Fibroblast of lung (primary cell): ENCODE measurements around the gene TNNT1. TPM values are rescaled to one million over a fixed set of nuclear protein-coding genes. Genes with fewer than 3 reads are reported as not detected.
"Not testable (repeated sequence)": the region's sequence is repeated elsewhere in the genome, so short reads cannot be mapped to it uniquely, and the experiment has no call there.

Experiments
- DNase-seq, 2 donors: peaks; one replicate each; pipeline versions ENCODE4 v3.0.0 to v3.0.0-alpha.2; 2010; ENCODE audit warnings: low read depth in 2 of 2
- H2AFZ ChIP-seq: 2 replicates; pipeline ENCODE4 v1.5.1; 2012; ENCODE audit warnings: low read length, control low read depth, inconsistent platforms
- H3K27ac ChIP-seq: 2 replicates; pipeline ENCODE4 v1.5.1; 2011; ENCODE audit warnings: low read length, control low read depth; ENCODE audit not compliant: insufficient read depth
- H3K27me3 ChIP-seq: 2 replicates; pipeline ENCODE4 v1.5.1; 2011; ENCODE audit warnings: mild to moderate bottlenecking, low read length; ENCODE audit not compliant: control insufficient read depth, insufficient read depth
- H3K36me3 ChIP-seq: 2 replicates; pipeline ENCODE4 v1.5.1; 2011; ENCODE audit warnings: low read length; ENCODE audit not compliant: control insufficient read depth, insufficient read depth
- H3K4me1 ChIP-seq: 2 replicates; pipeline ENCODE4 v1.5.1; 2011; ENCODE audit warnings: low read length; ENCODE audit not compliant: control insufficient read depth, insufficient read depth; ENCODE audit errors: extremely low read depth
- H3K4me2 ChIP-seq: 2 replicates; pipeline ENCODE4 v1.5.1; 2011; ENCODE audit warnings: low read length, control low read depth; ENCODE audit not compliant: insufficient read depth; ENCODE audit errors: extremely low read depth
- H3K4me3 ChIP-seq, 4 experiments: fragments of 200-600 bp in 1 of 4; sonication (generic) in 1 of 4; replicated peaks in 1 of 4; 2 replicates each; pipeline ENCODE4 v1.5.1; 2011 to 2016; ENCODE audit warnings: low read length in 4 of 4, low read depth in 3 of 4, mild to moderate bottlenecking in 3 of 4, control low read depth in 2 of 4, inconsistent platforms in 1 of 4, mixed read lengths in 1 of 4; ENCODE audit not compliant: insufficient read depth in 1 of 4; ENCODE audit errors: control extremely low read depth in 1 of 4
- H3K79me2 ChIP-seq: 2 replicates; pipeline ENCODE4 v1.5.1; 2012; ENCODE audit warnings: mild to moderate bottlenecking, low read length, inconsistent platforms; ENCODE audit not compliant: control insufficient read depth, insufficient read depth
- H3K9ac ChIP-seq: 2 replicates; pipeline ENCODE4 v1.5.1; 2011; ENCODE audit warnings: mild to moderate bottlenecking, low read length, control low read depth; ENCODE audit not compliant: insufficient read depth
- H3K9me3 ChIP-seq: 2 replicates; pipeline ENCODE4 v1.5.1; 2012; ENCODE audit warnings: low read depth, low read length; ENCODE audit not compliant: control insufficient read depth, insufficient read depth
- H4K20me1 ChIP-seq: 2 replicates; pipeline ENCODE4 v1.5.1; 2011; ENCODE audit warnings: low read length; ENCODE audit not compliant: control insufficient read depth, insufficient read depth; ENCODE audit errors: extremely low read depth
- EZH2 ChIP-seq: IDR thresholded peaks from 2 replicates; pipeline ENCODE4 v1.5.1; 2012; ENCODE audit warnings: low read length, control low read depth, mild to moderate bottlenecking; ENCODE audit errors: missing control alignments
- polyA plus RNA-seq, 2 donors: library from polyadenylated mRNA; depleted of rRNA in 1 of 2; stranded (reverse) in 1 of 2; unstranded in 1 of 2; fragments of >200 nt; gene quantifications; 2 replicates each; pipeline ENCODE4 v1.2.1, GENCODE V29; 2011 to 2012; ENCODE audit warnings: missing spikeins in 1 of 2
- total RNA-seq: library from RNA; depleted of rRNA; stranded (reverse); fragments of >200 nt; gene quantifications from 2 replicates; pipeline ENCODE4 v1.2.1, GENCODE V29; 2014
- TF ChIP-seq, protein P1 (sequence below), 2 donors: IDR thresholded peaks in 1 of 2; conservative IDR thresholded peaks in 1 of 2; 1 replicate in 1 of 2; 2 replicates in 1 of 2; pipeline ENCODE4 v1.5.1; 2011 to 2012; ENCODE audit warnings: low read length in 2 of 2, control low read depth in 1 of 2, inconsistent platforms in 1 of 2, low read depth in 1 of 2, mild to moderate bottlenecking in 1 of 2

TNNT1 gene
- total and polyA plus RNA-seq, 2 donors (not counting 1 experiment from before 2014, with no cell fraction given): 1.7 to 10.4 TPM

- no peak overlapping the region for H3K4me2 ChIP-seq
- H3K36me3 ChIP-seq: peaks cover 13% of the 10 kb centered on the region
- no peaks in the 10 kb centered on the region for H3K9me3 ChIP-seq
- H3K4me1 ChIP-seq: peaks cover 17% of the 10 kb centered on the region
- no peak overlapping the region for H2AFZ ChIP-seq
- H3K9ac ChIP-seq: no peak overlapping the region
- no peak overlapping the region for H3K27ac ChIP-seq
- no peaks in the 10 kb centered on the region for H4K20me1 ChIP-seq
- TF ChIP-seq, protein P1, sequence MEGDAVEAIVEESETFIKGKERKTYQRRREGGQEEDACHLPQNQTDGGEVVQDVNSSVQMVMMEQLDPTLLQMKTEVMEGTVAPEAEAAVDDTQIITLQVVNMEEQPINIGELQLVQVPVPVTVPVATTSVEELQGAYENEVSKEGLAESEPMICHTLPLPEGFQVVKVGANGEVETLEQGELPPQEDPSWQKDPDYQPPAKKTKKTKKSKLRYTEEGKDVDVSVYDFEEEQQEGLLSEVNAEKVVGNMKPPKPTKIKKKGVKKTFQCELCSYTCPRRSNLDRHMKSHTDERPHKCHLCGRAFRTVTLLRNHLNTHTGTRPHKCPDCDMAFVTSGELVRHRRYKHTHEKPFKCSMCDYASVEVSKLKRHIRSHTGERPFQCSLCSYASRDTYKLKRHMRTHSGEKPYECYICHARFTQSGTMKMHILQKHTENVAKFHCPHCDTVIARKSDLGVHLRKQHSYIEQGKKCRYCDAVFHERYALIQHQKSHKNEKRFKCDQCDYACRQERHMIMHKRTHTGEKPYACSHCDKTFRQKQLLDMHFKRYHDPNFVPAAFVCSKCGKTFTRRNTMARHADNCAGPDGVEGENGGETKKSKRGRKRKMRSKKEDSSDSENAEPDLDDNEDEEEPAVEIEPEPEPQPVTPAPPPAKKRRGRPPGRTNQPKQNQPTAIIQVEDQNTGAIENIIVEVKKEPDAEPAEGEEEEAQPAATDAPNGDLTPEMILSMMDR (conservative IDR thresholded peaks at IDR 0.05 in 1 of 2, IDR thresholded peaks at IDR 0.05 in 1 of 2; ENCODE audit: low read depth in 1 of 2, low read length in 2 of 2): no peak
- no peak for DNase-seq
- no peaks in the 10 kb centered on the region for H3K27me3 ChIP-seq
- no peak overlapping the region for H3K4me3 ChIP-seq
- peaks cover 62% of the 10 kb centered on the region for H3K79me2 ChIP-seq
These were observed 37.7 kb downstream of the TNNT1 start for GRCh38 chr19:55111238-55111831.

DNA sequence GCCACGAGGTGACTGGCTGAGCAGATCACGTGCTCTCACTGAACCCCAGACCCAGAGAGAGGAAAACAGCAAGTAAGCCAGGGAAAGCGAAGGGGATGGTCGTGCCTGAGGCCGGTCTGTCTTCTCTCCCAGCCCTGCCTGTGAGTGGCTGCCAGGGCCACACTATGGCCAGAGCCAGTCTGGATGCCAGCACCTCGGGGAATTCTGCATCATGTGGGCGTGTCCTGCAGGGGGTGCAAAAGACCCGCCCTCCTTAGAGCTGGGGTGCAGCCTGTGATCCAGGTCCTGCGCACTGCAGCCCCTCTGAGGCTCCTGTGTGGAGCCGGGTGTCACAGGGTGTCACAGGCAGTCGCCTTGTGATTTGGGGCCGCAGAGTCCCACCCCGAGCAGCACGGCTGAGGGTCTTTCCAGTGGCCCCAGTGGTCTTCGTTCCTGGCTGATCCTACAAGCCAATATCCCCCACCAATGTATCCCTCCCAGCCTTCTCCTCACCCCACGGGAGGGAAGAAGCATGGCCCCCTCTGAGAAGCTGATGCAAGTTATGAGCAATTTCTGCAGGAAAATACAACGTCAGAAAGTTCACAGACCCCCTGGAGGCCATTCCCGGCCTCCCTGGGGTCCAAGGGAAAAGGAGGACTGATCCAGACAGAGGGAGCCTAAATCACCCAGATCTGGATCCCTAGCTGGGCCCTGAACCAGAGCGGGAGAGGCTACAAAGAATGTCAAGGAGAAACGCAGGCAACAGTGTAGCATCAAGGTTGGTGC lies 39.3 kb downstream of the TNNT1 start:
- H4K20me1 ChIP-seq: no peaks in the 10 kb centered on the region
- peaks cover 9% of the 10 kb centered on the region for H3K4me1 ChIP-seq
- H2AFZ ChIP-seq: no peak overlapping the region
- no peak overlapping the region for H3K9ac ChIP-seq
- TF ChIP-seq EZH2: no peak
- TF ChIP-seq, protein P1 (conservative IDR thresholded peaks at IDR 0.05 in 1 of 2, IDR thresholded peaks at IDR 0.05 in 1 of 2; ENCODE audit: low read depth in 1 of 2, low read length in 2 of 2): no peak
- no peaks in the 10 kb centered on the region for H3K27me3 ChIP-seq
- no peak overlapping the region for H3K4me3 ChIP-seq
- no peak for DNase-seq
- no peaks in the 10 kb centered on the region for H3K9me3 ChIP-seq
- peaks cover 13% of the 10 kb centered on the region for H3K36me3 ChIP-seq
- H3K79me2 ChIP-seq: peaks cover 49% of the 10 kb centered on the region
- no peak overlapping the region for H3K4me2 ChIP-seq
- no peak overlapping the region for H3K27ac ChIP-seq

GRCh38 chr19:55107252-55107651 lies 41.8 kb downstream of the TNNT1 start:
- peaks cover 13% of the 10 kb centered on the region for H3K36me3 ChIP-seq
- not testable (repeated sequence) for H3K4me3 ChIP-seq, H3K9me3 ChIP-seq, H3K27me3 ChIP-seq, H3K27ac ChIP-seq, H3K9ac ChIP-seq, H2AFZ ChIP-seq, H3K4me1 ChIP-seq, DNase-seq, H3K4me2 ChIP-seq, H4K20me1 ChIP-seq
- peaks cover 26% of the 10 kb centered on the region for H3K79me2 ChIP-seq
